GM19035 (cell line): ENCODE data around the gene SCYL1.
A peak's percentile ranks its signal among the peaks of the same experiment; 100 is the strongest.

Experiments used
- ATAC-seq: cut with Tn5 transposase; IDR thresholded peaks from one replicate; pipeline ENCODE4 v1.9.1; 2021; ENCODE audit not compliant: unreplicated experiment

The SCYL1 gene

GRCh38 chr11:65524741-65525545, at the start of gene SCYL1:
Gene SCYL1, plus strand, starts transcription at chr11:65525083. Its CDS starts 71 bp downstream, at chr11:65525154.
- peak; percentile 66 for ATAC-seq

- ATAC-seq = no peak
Observed at GRCh38 chr11:65476632-65477148, 48.2 kb upstream of the SCYL1 start.

- peak; percentile 82 for ATAC-seq
Observed at GRCh38 chr11:65477149-65477965, 47.5 kb upstream of the SCYL1 start.

- no peak for ATAC-seq
Observed at GRCh38 chr11:65478388-65479183, 46.3 kb upstream of the SCYL1 start.

- ATAC-seq = no peak
Observed at GRCh38 chr11:65479184-65480145, 45.4 kb upstream of the SCYL1 start.

DNA sequence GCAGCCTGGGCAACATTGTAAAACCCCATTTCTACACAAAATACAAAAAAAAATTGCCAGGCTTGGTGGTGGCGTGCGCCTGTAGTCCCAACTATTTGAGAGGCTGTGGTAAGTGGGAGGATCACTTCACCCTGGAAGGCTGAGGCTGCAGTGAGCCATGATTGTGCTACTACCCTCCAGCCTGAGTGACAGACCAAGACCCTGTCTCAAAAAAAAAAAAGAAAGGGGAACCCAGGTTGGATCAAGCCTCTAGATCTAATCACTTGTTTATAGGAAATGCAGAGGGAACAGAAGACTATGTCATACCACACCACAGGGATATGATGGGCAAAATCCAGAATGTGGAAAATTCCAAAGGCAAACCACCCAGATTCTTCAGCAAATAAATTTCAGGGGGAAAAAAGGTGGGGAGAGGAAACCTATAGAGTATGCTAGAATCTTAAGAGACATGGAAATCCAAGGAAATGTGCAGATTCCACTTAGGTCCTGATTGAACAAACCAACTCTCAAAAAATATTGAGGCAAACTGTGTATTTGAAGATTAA, 42.5 kb upstream of the SCYL1 start:
- ATAC-seq = no peak

- no peak for ATAC-seq
Observed at GRCh38 chr11:65485920-65486219, 39.0 kb upstream of the SCYL1 start.

GRCh38 chr11:65486570-65487466, 38.1 kb upstream of the SCYL1 start:
- ATAC-seq = no peak

GRCh38 chr11:65487467-65488272, 37.2 kb upstream of the SCYL1 start:
- no peak for ATAC-seq

DNA sequence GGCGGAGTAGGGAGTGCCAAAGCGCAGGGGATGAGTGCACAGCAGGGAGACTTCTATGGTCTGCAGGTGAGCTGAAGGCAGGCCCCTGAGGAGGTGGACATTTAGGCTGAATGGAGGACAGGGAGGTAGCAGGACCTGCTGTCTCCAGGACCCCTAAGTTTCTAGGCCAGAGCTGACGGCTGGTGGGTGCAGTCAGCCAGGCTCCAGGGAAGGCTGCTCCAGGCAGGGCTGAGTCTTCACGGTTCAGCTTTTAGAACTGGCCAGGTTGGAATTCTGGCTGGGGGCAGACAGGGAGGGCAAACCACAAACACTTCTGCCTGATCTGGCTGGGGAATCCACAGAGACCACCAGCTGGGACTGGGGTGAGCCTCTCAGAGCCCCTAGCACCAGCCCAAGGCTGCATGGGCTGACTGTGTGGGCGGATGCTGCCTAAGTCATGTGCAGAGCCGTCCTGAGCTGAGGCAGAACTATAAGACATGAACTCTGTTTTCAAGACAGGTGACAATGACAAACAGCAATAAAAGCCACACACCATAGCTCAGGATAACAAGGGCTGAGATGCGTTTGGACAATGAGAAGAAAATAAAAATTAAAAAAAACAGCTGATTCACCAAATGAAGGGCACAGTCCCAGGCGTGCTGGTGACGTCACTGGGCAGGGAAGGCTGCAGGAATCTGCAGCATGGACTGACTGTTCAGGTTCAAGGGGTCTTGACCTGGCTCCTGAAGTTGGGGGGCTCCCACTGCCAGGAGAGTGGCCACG, 36.4 kb upstream of the SCYL1 start:
- no peak for ATAC-seq

GRCh38 chr11:65489035-65489705, 35.7 kb upstream of the SCYL1 start:
- ATAC-seq = no peak

- ATAC-seq = no peak
Observed at GRCh38 chr11:65489706-65490320, 35.1 kb upstream of the SCYL1 start.

- no peak for ATAC-seq
Observed at GRCh38 chr11:65491163-65491465, 33.8 kb upstream of the SCYL1 start.

DNA sequence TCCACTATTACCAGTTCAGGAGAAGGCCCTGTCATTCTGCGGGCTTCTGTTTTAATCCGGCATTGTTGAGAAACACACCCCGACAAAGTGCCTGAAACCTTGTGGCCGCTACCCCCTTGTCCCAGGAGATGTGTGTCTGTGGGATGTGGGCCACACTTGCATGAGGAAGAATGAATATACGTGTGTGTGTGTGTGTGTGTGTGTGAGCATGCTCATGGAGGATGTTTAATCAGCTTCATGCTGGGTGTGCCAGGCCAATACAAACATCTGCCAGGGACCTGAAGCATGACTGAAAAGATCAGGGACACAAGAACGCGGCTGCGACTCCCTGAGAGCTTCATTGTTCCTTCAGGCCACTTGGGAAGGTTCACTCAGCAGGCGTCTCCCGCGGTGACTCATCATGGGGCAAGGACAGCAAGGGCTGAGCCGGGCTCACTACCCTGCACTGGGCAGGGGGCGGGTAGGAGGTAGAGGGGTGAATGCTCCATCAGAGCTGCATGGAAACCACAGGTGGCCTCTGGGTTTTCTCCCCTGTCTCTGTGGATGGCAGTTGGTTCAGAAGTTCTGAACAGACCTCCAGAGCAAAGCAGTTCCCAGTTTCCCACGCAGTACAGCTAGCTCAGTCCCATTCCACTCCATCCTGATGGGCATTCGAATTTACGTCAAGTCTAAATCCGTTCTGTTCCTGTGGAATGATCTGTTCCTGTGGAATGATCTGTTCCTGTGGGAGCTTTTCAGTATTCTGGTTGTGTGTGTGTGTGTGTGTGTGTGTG, 33.1 kb upstream of the SCYL1 start:
- ATAC-seq = no peak

- ATAC-seq = no peak
Observed at GRCh38 chr11:65492387-65492636, 32.6 kb upstream of the SCYL1 start.
